Spleen (tissue), 11 donors: ENCODE results near the gene ZFP62. TPM values are rescaled to one million over a fixed set of nuclear protein-coding genes. Genes with fewer than 3 reads are reported as not detected.

Experiments
- DNase-seq: peaks from one replicate; pipeline ENCODE4 v3.0.0-alpha.2; 2020
- H3K27ac ChIP-seq, 8 donors: fragments of 200-600 bp; sonication (generic) in 7 of 8; 1 replicate in 4 of 8; 2 replicates in 4 of 8; pipeline versions ENCODE4 v1.5.0 to v1.8.0; 2016 to 2021; ENCODE audit warnings: inconsistent platforms in 4 of 8, mild to moderate bottlenecking in 4 of 8, moderate library complexity in 1 of 8
- H3K27me3 ChIP-seq, 7 donors: fragments of 200-600 bp; sonication (generic) in 6 of 7; replicated peaks in 1 of 7; 1 replicate in 4 of 7; 2 replicates in 3 of 7; pipeline versions ENCODE4 v1.5.0 to v1.8.0; 2016 to 2021; ENCODE audit warnings: inconsistent platforms in 3 of 7, mild to moderate bottlenecking in 1 of 7
- H3K36me3 ChIP-seq, 6 donors: fragments of 200-600 bp; sonication (generic) in 5 of 6; 1 replicate in 4 of 6; 2 replicates in 2 of 6; pipeline versions ENCODE4 v1.5.0 to v1.8.0; 2016 to 2021; ENCODE audit warnings: inconsistent platforms in 2 of 6
- H3K4me1 ChIP-seq, 6 donors: fragments of 200-600 bp; sonication (generic) in 5 of 6; 1 replicate in 3 of 6; 2 replicates in 3 of 6; pipeline versions ENCODE4 v1.5.0 to v1.8.0; 2016 to 2021; ENCODE audit warnings: inconsistent platforms in 3 of 6
- H3K4me3 ChIP-seq, 8 donors: fragments of 200-600 bp; sonication (generic) in 7 of 8; 1 replicate in 4 of 8; 2 replicates in 4 of 8; pipeline versions ENCODE4 v1.5.0 to v1.8.0; 2016 to 2021; ENCODE audit warnings: inconsistent platforms in 4 of 8, mild to moderate bottlenecking in 4 of 8, moderate library complexity in 2 of 8
- H3K9me3 ChIP-seq, 8 donors: fragments of 200-600 bp; sonication (generic) in 7 of 8; 1 replicate in 4 of 8; 2 replicates in 4 of 8; pipeline versions ENCODE4 v1.5.0 to v1.8.0; 2016 to 2021; ENCODE audit warnings: inconsistent platforms in 4 of 8
- CTCF ChIP-seq, 11 experiments: fragments of 200-600 bp in 7 of 11; fragments of 450-650 bp in 4 of 11; sonication (generic) in 4 of 11; IDR thresholded peaks in 8 of 11; conservative IDR thresholded peaks in 3 of 11; 1 replicate in 7 of 11; 2 replicates in 4 of 11; pipeline versions ENCODE4 v1.4.0 to v1.8.0; 2016 to 2021; ENCODE audit warnings: antibody characterized with exemption in 11 of 11, inconsistent platforms in 4 of 11, mild to moderate bottlenecking in 1 of 11
- POLR2A ChIP-seq, 3 donors: fragments of 450-650 bp; IDR thresholded peaks; one replicate each; pipeline ENCODE4 v1.5.1; 2017; ENCODE audit warnings: antibody characterized with exemption in 3 of 3, mild to moderate bottlenecking in 1 of 3
- POLR2AphosphoS5 ChIP-seq, 3 donors: sonication (generic); formaldehyde crosslinking; IDR thresholded peaks; one replicate each; pipeline ENCODE4 v1.5.1; 2017; ENCODE audit warnings: antibody characterized with exemption in 3 of 3
- WGBS, 5 donors: extraction: QIAGEN DNeasy Blood & Tissue Kit in 3 of 5; methylation state at CpG; one replicate each; pipeline versions ENCODE4 v1.1.5 to v1.1.7; 2013 to 2018; 5-methylcytosine and 5-hydroxymethylcytosine counted together
- intact Hi-C: fragments of 100-400 bp; cut with DNase I; formaldehyde crosslinking; loops from one replicate; pipeline ENCODE4 v1.15.0; 2023; ENCODE audit warnings: low total_unique reads
- polyA plus RNA-seq, 3 donors: library from polyadenylated mRNA; stranded (reverse); fragments of 200-250 nt; gene quantifications; one replicate each; pipeline ENCODE4 v1.2.1, GENCODE V29; 2013
- total RNA-seq, 7 donors: library from RNA; depleted of rRNA in 3 of 7; stranded (reverse); fragments of >200 nt in 3 of 7; fragmentation: NEBNext Ultra II Directional in 4 of 7; extraction: Animal tissue kit (Norgen Biotek cat#: 25700) in 4 of 7; gene quantifications; one replicate each; pipeline versions ENCODE4 v1.1.0 to v1.2.1, GENCODE V29; 2016 to 2021
- donor health status: healthy with polysubstance abuse.
- donor health status: DM: no; HTN: no; CAD: no; lungs with moderate emphysema.
- donor health status: DM: no; HTN: no; CAD: no.
- donor health status: Bipolar disorder and iron deficiency.
- donor health status: healthy.
- donor health status: DM: no; HTN: no; CAD: no.
- donor health status: DM: yes; HTN: yes; CAD: no.

ZFP62 gene
- total and polyA plus RNA-seq, 10 donors, result 20.2 to 31.5 (median 27.6) TPM

GRCh38 chr5:180810959-180811622 lies 50.0 kb downstream of the ZFP62 start:
- DNase-seq, result no peak
- intact Hi-C loops, result no loop called here
- H3K27me3 ChIP-seq, result no peaks in the 10 kb centered on the region
- peaks cover 40 to 93% (median 66%) of the 10 kb centered on the region in 6 donors for H3K4me1 ChIP-seq
- H3K27ac ChIP-seq, result peak overlapping the region; percentile 96 to 99 (median 99)
- TF ChIP-seq POLR2AphosphoS5 (IDR thresholded peaks at IDR 0.05), result no peak
- TF ChIP-seq POLR2A (IDR thresholded peaks at IDR 0.05), result no peak
- no peak for TF ChIP-seq CTCF (IDR thresholded peaks at IDR 0.05 in 8 of 11, conservative IDR thresholded peaks at IDR 0.05 in 3 of 11)
- peaks cover 0 to 7% (median 0%) of the 10 kb centered on the region in 6 donors for H3K36me3 ChIP-seq
- H3K4me3 ChIP-seq, result peak overlapping the region; percentile 53 to 90 (median 62)
- no peaks in the 10 kb centered on the region for H3K9me3 ChIP-seq
- 6 to 13% (median 9%) methylated on average over 15 to 30 of the region's 30 CpGs for WGBS, 5 donors

GRCh38 chr5:180810210-180810958 lies 50.7 kb downstream of the ZFP62 start:
- H3K4me1 ChIP-seq, result peaks cover 45 to 93% (median 67%) of the 10 kb centered on the region in 6 donors

GRCh38 chr5:180809403-180810209 lies 51.5 kb downstream of the ZFP62 start:
- Histone ChIP-seq H3K4me3 (peak overlapping the region; percentile 53 to 90 (median 62)), H3K4me1 (peaks cover 52 to 93% (median 70%) of the 10 kb centered on the region in 6 donors), H3K27ac (peak overlapping the region; percentile 96 to 99 (median 99)), H3K36me3 (peaks cover 0 to 7% (median 0%) of the 10 kb centered on the region in 6 donors), H3K9me3 (no peaks in the 10 kb centered on the region), H3K27me3 (no peaks in the 10 kb centered on the region)
- 4 to 6% (median 4%) methylated on average over 35 to 40 of the region's 40 CpGs for WGBS, 5 donors
- DNase-seq, result peak; percentile 97
- intact Hi-C loops, result no loop called here
- TF ChIP-seq CTCF (IDR thresholded peaks at IDR 0.05 in 8 of 11, conservative IDR thresholded peaks at IDR 0.05 in 3 of 11) (peak in 2 of 11 experiments; percentile 4 to 19), POLR2A (IDR thresholded peaks at IDR 0.05) (no peak), POLR2AphosphoS5 (IDR thresholded peaks at IDR 0.05) (no peak)

More at GRCh38 chr5:180810210-180810958, 50.7 kb downstream of the ZFP62 start:
- TF ChIP-seq CTCF (IDR thresholded peaks at IDR 0.05 in 8 of 11, conservative IDR thresholded peaks at IDR 0.05 in 3 of 11), result peak in 1 of 11 experiments; percentile 6
- TF ChIP-seq POLR2AphosphoS5 (IDR thresholded peaks at IDR 0.05), result peak; percentile 90 to 95 (median 92)
- peak; percentile 22 to 40 (median 33) for TF ChIP-seq POLR2A (IDR thresholded peaks at IDR 0.05)
- 0 to 1% (median 0%) methylated on average over 23 to 66 of the region's 66 CpGs for WGBS, 5 donors
- intact Hi-C loops, result no loop called here
- H3K9me3 ChIP-seq, result no peaks in the 10 kb centered on the region
- DNase-seq, result peak; percentile 99
- H3K27me3 ChIP-seq, result no peaks in the 10 kb centered on the region
- H3K36me3 ChIP-seq, result peaks cover 0 to 7% (median 0%) of the 10 kb centered on the region in 6 donors
- H3K27ac ChIP-seq, result peak overlapping the region; percentile 96 to 99 (median 99)
- H3K4me3 ChIP-seq, result peak overlapping the region; percentile 53 to 90 (median 62)
